ENCODE measurements around the gene CBX4.

DNA sequence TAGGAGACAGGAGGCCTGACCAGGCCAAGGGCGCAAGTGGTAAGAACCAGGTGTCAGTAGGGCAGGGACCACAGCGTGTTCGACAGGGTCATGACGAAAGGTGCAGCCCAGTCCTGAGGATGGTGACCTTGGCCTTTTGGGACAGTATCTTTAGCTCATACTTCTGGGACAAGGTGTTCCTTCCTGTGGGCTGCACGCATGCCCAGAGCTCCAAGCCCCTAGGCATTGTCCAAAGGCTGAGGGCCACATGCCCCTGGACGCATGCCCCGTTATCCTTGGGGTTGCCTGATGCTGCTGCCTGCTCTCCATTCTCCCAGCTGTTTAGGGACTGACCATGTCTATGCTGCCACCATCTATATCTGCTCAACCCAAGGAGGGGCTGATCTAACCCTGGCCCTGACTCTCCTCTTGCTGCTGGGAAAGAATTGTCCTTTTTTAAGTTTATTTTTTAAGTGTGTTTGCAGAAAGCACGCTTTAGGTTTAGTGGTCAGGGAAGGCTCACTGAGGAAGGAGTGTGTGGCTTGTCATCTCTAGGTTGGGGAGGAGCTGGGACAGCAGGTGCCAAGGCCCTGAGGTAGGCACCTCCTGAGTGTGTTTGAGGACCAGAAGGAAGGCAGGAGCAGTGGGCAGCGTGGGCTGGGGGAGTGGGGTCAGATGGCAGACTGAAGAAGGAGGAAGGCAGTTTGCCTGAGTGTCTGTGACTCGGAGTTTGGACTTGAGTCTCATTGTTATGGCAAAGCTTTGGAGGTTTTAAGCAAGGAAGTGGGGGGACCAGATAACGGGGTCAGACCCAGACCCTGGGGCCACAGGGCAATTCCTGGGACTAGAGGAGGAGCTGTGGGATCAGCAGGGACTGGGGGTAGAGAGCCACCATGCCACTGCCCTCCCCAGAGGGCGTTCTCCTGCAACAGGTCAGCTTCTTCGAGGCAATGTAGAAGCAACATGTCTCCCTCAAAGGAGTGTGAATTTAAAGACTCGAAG, 15.1 kb upstream of the CBX4 start:
- TF ChIP-seq, protein P1, sequence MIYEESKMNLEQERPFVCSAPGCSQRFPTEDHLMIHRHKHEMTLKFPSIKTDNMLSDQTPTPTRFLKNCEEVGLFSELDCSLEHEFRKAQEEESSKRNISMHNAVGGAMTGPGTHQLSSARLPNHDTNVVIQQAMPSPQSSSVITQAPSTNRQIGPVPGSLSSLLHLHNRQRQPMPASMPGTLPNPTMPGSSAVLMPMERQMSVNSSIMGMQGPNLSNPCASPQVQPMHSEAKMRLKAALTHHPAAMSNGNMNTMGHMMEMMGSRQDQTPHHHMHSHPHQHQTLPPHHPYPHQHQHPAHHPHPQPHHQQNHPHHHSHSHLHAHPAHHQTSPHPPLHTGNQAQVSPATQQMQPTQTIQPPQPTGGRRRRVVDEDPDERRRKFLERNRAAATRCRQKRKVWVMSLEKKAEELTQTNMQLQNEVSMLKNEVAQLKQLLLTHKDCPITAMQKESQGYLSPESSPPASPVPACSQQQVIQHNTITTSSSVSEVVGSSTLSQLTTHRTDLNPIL (CRISPR knock-in tag; IDR thresholded peaks at IDR 0.05; ENCODE audit: low read depth), result no peak
- TF ChIP-seq RARB (CRISPR knock-in tag; IDR thresholded peaks at IDR 0.05) (no peak), ESRRG (CRISPR knock-in tag; IDR thresholded peaks at IDR 0.05) (no peak), ZFP30 (CRISPR knock-in tag; IDR thresholded peaks at IDR 0.05) (no peak), ISL1 (CRISPR knock-in tag; IDR thresholded peaks at IDR 0.05) (no peak), CSDC2 (CRISPR knock-in tag; IDR thresholded peaks at IDR 0.05) (no peak), ZNF565 (CRISPR knock-in tag; conservative IDR thresholded peaks at IDR 0.05; ENCODE audit: low read depth) (no peak), ZFP3 (CRISPR knock-in tag; IDR thresholded peaks at IDR 0.05) (no peak), OSR1 (CRISPR knock-in tag; IDR thresholded peaks at IDR 0.05) (no peak), GLIS3 (CRISPR knock-in tag; IDR thresholded peaks at IDR 0.05) (no peak)
- TF ChIP-seq, protein P2, sequence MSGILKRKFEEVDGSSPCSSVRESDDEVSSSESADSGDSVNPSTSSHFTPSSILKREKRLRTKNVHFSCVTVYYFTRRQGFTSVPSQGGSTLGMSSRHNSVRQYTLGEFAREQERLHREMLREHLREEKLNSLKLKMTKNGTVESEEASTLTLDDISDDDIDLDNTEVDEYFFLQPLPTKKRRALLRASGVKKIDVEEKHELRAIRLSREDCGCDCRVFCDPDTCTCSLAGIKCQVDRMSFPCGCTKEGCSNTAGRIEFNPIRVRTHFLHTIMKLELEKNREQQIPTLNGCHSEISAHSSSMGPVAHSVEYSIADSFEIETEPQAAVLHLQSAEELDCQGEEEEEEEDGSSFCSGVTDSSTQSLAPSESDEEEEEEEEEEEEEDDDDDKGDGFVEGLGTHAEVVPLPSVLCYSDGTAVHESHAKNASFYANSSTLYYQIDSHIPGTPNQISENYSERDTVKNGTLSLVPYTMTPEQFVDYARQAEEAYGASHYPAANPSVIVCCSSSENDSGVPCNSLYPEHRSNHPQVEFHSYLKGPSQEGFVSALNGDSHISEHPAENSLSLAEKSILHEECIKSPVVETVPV (CRISPR knock-in tag; IDR thresholded peaks at IDR 0.05), result no peak
- TF ChIP-seq, protein P3, sequence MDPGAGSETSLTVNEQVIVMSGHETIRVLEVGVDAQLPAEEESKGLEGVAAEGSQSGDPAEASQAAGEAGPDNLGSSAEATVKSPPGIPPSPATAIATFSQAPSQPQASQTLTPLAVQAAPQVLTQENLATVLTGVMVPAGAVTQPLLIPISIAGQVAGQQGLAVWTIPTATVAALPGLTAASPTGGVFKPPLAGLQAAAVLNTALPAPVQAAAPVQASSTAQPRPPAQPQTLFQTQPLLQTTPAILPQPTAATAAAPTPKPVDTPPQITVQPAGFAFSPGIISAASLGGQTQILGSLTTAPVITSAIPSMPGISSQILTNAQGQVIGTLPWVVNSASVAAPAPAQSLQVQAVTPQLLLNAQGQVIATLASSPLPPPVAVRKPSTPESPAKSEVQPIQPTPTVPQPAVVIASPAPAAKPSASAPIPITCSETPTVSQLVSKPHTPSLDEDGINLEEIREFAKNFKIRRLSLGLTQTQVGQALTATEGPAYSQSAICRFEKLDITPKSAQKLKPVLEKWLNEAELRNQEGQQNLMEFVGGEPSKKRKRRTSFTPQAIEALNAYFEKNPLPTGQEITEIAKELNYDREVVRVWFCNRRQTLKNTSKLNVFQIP (CRISPR knock-in tag; IDR thresholded peaks at IDR 0.05; ENCODE audit: borderline replicate concordance, low read depth), result no peak

Measured in SK-N-SH treated with all-trans-retinoic acid at 6 μM for 48 hours (cell line).